ENCODE results near the gene MSLN.

The MSLN gene

GRCh38 chr16:764184-764750, 3.7 kb downstream of the MSLN start:
- no peak overlapping the region for H3K4me3 ChIP-seq (ENCODE audit: low read length)
- DNase-seq (ENCODE audit: low read depth): no peak
- no peak for TF ChIP-seq CTCF (conservative IDR thresholded peaks at IDR 0.05; ENCODE audit: low read length)

GRCh38 chr16:764848-765487, 4.4 kb downstream of the MSLN start:
- no peak for DNase-seq (ENCODE audit: low read depth)
- no peak overlapping the region for H3K4me3 ChIP-seq (ENCODE audit: low read length)
- no peak for TF ChIP-seq CTCF (conservative IDR thresholded peaks at IDR 0.05; ENCODE audit: low read length)

DNA sequence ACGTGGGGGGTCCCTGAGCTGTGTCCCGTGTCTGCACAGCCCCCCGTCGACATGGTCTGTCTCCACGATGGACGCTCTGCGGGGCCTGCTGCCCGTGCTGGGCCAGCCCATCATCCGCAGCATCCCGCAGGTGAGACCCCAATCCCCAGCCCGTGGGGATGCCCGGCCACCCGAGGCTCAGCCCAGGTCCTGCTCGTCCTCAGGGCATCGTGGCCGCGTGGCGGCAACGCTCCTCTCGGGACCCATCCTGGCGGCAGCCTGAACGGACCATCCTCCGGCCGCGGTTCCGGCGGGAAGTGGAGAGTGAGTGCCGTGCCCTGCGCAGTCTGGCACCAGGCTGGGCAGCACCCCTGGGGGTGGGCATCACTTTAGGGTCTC, 4.9 kb downstream of the MSLN start:
- no peak for DNase-seq (ENCODE audit: low read depth)
- no peak for TF ChIP-seq CTCF (conservative IDR thresholded peaks at IDR 0.05; ENCODE audit: low read length)
- no peak overlapping the region for H3K4me3 ChIP-seq (ENCODE audit: low read length)

DNA sequence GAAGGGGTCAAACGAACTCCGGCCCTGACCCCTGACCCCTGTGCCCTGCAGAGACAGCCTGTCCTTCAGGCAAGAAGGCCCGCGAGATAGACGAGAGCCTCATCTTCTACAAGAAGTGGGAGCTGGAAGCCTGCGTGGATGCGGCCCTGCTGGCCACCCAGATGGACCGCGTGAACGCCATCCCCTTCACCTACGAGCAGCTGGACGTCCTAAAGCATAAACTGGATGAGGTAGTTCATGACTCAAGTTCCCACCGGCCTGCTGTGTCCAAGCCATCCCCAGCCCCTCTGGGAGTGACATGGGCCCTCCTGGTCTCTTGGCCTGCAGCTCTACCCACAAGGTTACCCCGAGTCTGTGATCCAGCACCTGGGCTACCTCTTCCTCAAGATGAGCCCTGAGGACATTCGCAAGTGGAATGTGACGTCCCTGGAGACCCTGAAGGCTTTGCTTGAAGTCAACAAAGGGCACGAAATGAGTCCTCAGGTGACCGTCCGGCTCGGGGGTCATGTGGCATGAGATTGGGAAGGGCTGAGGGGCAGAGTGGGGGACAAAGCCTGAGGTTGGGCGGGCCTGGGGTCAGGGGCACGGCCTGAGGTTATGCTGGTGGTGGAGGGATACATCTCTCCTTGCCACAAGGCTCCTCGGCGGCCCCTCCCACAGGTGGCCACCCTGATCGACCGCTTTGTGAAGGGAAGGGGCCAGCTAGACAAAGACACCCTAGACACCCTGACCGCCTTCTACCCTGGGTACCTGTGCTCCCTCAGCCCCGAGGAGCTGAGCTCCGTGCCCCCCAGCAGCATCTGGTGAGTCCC, 5.7 kb downstream of the MSLN start:
- H3K4me3 ChIP-seq (ENCODE audit: low read length): no peak overlapping the region
- no peak for DNase-seq (ENCODE audit: low read depth)
- TF ChIP-seq CTCF (conservative IDR thresholded peaks at IDR 0.05; ENCODE audit: low read length): no peak

DNA sequence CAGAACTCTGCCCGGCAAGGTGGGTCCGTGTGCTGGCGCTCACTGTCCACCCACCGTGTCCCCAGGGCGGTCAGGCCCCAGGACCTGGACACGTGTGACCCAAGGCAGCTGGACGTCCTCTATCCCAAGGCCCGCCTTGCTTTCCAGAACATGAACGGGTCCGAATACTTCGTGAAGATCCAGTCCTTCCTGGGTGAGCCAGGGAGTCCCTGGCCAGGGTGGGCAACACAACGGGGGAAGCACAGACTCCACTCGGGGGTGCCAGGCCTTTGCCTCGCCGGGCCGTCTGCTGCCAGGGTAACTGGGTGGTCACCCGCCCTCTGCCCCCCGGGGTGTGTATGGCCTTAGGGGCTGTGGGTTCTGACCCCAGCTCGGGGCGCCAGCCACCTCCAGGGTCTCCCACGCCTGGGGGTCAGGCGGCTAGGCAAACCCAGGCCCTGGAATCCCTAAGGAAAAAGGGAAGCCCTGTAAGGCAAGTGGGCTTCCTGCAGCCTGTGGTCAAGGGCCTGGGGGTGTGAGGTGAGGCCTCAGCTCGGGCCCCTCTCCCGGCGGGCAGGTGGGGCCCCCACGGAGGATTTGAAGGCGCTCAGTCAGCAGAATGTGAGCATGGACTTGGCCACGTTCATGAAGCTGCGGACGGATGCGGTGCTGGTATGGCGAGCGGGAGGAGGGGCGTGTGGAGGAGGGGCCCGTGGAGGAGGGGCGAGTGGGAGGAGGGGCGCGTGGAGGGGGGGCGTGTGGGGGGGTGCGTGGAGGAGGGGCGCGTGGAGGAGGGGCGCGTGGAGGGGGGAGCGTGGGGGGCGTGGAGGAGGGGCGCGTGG, 6.5 kb downstream of the MSLN start:
- H3K4me3 ChIP-seq (ENCODE audit: low read length): no peak overlapping the region
- no peak for DNase-seq (ENCODE audit: low read depth)
- no peak for TF ChIP-seq CTCF (conservative IDR thresholded peaks at IDR 0.05; ENCODE audit: low read length)

DNA sequence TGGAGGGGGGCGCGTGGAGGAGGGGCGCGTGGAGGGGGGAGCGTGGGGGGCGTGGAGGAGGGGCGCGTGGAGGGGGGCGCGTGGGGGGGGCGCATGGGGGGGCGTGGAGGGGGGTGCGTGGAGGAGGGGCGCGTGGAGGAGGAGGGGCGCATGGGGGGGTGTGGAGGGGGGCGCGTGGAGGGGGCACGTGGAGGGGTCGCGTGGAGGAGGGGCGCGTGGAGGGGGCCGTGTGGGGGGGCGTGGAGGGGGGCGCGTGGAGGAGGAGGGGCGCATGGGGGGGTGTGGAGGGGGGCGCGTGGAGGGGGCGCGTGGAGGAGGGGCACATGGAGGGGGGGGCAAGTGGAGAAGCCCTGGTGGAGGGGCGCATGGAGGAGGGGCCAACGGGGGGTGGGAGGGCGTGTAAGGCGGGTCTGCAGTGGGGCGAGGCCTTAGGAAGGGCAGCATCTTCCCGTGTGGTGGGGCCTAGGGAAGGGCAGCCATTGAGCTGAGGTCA, 7.3 kb downstream of the MSLN start:
- no peak overlapping the region for H3K4me3 ChIP-seq (ENCODE audit: low read length)
- no peak for TF ChIP-seq CTCF (conservative IDR thresholded peaks at IDR 0.05; ENCODE audit: low read length)
- no peak for DNase-seq (ENCODE audit: low read depth)
